EL (cell line): ENCODE measurements around the gene NUTM2G.
"Not testable (repeated sequence)": the region's sequence is repeated elsewhere in the genome, so short reads cannot be mapped to it uniquely, and the experiment has no call there.

Experiments
- DNase-seq: peaks from one replicate; pipeline ENCODE4 v3.0.0-alpha.2; 2016

Gene NUTM2G, protein sequence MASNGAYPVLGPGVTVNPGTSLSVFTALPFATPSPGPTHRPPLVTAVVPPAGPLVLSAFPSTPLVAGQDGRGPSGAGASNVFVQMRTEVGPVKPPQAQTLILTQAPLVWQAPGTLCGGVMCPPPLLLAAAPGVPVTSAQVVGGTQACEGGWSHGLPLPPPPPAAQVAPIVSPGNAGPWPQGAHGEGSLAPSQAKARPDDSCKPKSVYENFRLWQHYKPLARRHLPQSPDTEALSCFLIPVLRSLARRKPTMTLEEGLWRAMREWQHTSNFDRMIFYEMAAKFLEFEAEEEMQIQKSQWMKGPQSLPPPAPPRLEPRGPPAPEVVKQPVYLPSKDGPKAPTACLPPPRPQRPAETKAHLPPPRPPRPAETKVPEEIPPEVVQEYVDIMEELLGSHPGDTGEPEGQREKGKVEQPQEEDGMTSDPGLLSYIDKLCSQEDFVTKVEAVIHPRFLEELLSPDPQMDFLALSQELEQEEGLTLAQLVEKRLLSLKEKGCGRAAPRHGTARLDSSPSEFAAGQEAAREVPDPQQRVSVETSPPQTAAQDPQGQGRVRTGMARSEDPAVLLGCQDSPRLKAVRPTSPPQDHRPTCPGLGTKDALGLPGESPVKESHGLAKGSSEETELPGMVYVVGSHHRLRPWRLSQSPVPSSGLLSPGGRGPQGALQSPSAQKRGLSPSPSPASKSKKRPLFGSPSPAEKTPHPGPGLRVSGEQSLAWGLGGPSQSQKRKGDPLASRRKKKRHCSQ

DNA sequence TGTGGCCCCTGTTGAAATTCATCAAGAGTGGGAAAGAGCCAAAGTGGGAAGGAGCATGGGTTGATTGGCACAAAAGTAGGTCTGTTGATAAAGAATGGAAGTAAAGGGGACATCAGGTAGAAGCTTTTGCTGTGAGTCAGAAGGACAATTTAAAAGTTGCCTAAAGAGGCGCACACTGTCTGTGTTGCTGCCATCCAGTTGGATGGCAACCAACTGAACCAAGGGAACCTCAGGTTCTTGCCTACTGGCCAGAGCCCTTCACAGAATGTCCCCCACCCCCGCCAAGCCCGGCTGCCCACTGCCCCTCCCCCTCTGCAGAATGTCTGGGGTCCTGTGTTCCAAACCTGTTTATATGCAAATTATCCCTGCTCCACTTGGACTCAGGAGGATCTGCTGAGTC is at the start of gene NUTM2G:
Gene NUTM2G (plus strand): TSS at position 301 of the 400 bp plus-strand sequence. CDS start 182 bp downstream, outside the sequence.
- DNase-seq = not testable (repeated sequence)

DNA sequence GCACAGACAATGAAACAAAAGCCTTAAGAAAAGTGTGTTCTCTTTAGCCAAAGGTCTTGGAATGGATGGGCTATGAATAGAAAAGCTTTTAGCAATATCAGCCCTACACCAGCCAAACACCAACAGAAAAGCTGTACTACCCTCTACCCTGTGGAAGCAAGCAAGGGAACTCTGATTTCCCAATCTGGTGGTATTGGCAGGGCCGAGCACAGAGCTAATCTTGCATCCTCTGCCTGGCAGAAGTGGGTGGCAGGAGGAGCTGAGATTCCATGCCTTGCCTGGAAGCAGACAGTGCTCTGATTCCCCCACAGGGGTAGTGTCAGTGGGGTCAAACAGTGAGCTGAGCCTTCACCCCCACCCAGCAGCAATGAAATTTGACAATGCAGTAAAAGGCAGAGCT is 44.7 kb upstream of the NUTM2G start:
- peak; percentile 3 for DNase-seq

DNA sequence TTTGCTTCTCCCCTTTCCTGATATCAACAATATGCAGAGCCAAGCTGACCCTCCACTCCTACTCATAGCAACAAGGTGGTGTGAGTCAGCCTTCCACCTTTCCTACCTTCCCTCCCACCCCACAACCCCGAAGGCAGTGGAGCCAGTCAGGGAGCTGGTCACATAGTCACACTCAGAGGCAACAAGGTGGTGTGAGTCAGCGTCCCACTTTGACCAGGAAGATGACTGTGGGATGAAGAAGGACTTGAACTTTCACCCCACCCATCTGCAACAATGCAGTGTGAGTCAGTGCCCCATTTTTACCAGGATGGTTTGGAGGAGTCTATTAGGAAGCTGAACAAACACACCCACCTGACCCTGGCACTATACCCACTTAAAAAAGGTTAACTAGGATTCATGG is 44.2 kb upstream of the NUTM2G start:
- peak; percentile 94 for DNase-seq

DNA sequence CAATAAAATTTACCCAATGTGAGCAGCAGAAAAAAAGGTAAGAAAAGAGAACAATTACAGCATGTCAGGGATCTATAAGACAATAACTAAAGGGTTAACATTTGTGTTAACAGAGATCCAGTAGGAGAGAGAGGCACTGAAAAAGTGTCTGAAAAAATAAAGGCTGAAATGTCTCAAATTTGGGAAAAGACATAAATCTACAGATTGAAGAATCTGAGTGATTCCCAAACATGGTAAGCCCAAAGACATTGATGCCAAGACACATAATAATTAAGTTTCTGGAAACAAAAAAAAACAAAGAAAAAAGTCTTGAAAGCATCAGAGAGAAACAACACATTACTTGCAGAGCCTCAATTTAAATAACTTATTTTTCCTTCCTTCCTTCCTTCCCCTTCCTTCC is 43.2 kb upstream of the NUTM2G start:
- no peak for DNase-seq

DNA sequence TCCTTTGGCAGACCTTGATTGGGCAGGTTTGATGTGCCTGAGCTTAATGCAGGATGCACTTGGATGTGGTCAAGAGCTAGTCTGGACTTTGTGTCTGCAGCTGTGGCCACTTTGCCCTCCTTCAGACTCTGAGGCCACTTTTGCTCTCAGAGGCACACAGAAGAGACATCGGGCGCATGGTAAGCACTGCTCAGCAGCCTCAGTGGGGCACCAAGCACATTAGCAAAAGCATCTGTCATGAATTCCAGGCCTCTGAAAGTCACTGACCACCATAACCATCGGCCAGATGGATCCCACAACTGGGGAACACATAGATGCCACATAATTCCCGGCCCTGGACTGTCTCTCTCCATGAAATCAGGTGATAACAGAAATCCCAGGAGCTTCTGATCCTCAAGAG is 40.1 kb upstream of the NUTM2G start:
- no peak for DNase-seq

DNA sequence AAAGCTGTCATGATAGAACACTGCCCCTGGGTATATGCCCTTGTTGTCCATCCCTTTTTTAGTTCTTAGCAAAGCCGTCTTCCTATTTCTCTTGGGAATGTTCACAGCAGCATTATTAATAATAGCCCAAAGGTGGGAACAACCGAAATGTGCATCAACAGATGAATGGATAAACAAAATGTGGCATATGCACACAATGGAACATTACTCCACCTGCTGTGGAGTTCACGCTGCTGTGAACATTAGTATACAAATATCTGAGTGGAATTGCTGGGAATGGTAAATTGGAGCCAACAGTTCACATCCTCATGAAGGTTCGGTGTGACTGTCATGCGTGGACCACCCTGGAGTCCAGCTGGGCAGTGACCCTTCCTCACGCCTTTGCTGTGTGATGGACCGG is 36.5 kb upstream of the NUTM2G start:
- no peak for DNase-seq

DNA sequence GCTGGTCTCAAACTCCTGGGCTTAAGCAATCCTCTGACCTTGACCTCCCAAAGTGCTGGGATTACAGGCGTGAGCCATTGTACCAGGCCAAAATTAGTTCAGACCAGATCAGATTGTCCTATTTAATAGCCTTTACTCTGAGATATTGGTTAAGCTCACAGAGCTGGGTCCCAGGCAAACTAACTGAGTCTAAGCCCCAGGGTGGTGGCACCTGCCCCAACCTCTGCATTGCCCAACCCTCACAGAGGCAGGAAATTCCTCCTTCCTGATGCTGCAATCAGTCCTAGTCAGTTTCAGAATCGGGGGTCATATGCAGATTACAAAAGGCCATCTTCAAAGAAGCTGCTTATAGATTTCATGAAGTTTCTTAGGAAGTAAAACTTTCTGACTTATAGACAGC is 28.6 kb upstream of the NUTM2G start:
- DNase-seq = not testable (repeated sequence)

DNA sequence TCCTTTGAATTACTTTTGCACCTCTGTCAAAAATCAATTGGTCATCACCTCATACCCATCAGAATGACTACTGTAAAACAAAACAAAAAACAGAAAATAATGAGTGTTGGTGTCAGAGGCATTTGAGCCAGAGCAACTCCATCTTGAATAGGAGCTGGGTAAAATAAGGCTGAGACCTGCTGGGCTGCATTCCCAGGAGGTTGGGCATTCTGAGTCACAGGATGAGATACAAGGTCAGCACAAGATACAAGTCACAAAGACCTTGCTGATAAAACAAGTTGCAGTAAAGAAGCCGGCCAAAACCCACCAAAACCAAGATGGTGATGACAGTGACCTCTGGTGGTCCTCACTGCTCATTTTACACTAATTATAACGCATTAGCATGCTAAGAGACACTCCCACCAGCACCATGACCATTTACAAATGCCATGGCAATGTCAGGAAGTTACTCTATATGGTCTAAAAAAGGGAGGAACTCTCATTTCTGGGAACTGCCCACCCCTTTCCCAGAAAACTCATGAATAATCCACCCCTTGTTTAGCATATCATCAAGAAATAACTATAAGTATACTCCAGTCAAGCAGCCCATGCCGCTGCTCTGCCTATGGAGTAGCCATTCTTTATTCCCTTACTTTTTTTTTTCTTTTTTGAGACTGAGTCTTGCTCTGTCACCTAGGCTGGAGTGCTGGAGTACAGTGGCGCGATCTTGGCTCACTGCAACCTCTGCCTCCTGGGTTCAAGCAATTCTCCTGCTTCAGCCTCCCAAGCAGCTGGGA is 23.5 kb upstream of the NUTM2G start:
- not testable (repeated sequence) for DNase-seq

DNA sequence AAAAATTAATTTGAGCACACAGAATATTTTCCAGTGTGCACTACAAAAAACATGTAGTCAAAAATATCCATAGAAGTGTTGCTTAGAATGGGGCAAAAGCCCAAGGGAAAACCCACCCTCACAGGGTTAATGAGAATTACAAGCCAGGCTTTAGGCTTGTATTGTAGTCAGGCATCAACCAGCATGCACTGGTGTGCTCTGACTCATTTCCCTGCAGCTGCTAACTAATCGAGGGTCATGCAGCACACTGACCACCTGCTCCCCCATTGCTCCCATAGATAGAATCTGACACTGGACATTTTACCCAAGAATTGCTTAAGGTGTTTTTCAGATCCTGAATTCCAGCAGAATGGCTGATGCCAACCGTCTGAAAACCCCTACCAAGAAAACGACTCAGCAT is 20.2 kb upstream of the NUTM2G start:
- not testable (repeated sequence) for DNase-seq

DNA sequence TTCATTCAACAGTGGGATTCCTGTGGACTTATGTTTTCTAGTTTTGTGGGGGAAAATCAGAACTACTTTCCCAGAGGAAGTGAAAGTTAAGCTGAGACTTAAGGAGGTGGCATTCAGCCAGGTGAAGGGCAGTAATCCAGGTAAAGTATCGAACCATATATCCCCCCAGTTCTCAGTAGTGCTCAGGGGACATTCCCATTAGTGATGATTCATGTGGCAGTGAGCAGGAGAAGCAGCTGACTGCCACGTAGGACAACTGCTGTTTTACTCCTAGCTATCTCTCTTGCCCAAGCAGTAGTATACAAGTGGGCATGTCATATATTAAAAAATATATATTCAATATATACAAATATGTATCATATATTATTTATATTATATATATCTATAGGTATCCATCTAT is 13.1 kb upstream of the NUTM2G start:
- DNase-seq = not testable (repeated sequence)

DNA sequence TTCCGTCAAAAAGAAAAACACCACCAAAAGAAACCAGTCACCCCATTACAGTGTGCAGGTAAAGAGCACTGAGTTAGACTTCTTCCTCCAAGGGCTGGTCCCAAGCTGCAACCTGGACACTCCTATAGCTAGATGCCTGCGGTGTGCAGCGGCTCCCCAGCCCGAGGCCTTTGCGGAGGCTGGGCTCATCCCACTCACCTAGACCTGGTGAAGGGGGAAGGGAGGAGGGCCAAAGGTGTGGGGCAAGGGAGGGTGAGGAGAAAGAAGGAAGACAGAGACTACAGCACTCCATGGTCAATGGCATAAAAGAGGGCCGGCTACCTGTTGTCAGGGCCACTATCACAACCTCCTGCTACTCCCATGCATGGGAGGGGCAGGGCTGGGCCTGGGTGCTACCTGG is 12.1 kb upstream of the NUTM2G start:
- not testable (repeated sequence) for DNase-seq

DNA sequence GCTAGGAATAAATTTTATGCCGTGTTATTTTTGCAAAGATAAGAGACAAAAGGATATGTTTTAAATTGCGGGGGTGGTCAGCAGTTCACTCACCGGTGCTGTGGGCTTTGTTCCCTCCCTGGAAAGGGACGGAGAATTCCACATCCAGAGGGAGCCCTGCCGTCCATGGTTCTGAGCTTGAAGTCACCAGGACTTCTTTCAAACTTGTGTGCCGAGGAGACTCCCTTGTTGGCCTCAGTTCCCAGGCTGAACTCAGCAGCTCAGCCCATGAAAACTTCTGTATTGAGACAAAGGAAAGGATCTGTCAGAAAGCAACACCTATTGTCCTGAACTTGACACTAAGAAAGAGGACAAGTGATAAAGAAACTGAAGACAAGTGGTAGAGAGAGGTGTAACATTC is 10.1 kb upstream of the NUTM2G start:
- DNase-seq = not testable (repeated sequence)

DNA sequence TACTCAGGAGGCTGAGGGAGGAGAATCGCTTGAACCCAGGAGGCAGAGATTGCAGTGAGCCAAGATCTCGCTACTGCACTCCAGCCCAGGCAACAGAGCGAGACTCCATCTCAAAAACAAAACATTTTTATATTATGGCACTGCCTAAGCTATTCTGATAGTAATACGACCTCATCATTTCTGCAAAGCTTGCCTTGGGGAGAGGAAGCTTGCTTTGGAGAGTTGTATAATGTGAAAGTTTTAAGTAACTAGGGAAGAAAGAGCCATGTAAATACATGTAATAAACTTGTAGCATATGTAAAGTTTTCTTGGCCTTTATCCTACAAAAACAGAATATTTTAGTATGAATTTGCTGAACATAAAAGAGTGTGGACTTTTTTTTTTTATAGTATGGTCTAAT is 7.8 kb upstream of the NUTM2G start:
- DNase-seq = not testable (repeated sequence)

DNA sequence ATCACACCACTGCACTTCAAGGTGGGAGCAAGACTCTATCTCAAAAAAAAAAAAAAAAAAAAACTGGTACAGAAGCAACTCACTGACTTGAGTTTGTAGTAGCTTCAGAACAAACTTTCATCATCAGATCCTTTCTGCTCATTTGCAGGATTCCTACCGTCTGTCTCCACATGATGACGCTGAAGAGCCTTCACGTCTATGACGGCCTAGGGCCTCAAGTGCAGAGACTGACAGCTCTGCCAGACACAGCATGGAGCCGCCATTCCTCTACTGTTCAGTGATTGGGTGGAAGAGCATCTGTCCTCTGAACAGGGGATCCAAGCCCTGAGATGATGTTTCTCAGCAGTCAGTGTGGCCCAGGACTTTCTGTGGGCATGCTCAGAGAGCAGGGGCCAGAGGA is 3.1 kb upstream of the NUTM2G start:
- DNase-seq = not testable (repeated sequence)

DNA sequence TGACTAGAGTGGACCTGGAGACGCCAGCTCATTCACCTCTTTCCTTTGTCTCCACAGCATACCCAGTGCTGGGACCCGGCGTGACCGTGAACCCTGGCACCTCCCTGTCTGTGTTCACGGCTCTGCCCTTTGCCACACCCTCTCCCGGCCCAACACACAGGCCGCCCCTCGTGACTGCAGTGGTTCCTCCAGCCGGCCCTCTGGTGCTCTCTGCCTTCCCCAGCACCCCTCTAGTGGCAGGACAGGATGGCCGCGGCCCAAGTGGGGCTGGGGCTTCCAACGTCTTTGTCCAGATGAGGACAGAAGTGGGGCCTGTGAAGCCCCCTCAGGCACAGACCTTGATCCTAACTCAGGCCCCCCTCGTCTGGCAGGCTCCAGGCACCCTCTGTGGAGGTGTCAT is 3.0 kb downstream of the NUTM2G start:
- DNase-seq = not testable (repeated sequence)

DNA sequence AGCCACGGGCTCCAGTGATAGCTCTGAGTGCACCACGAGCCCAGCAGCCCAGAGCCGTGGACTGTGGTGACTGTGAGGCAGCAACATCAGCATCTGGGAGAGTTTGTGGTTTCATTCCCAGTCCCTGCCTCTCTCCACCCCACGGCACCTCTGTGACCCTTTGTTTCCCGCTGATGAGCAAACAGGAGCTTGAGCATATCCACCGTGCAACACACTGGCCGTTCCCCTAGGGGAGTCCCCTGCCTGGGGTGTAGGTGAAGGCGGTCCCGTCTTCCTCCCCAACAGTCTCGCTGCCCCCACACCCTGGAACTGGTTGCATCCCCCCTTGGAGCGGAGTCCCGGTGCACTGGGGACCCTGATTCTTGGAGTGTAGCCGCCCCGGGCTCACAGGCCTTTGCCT is 5.5 kb downstream of the NUTM2G start:
- not testable (repeated sequence) for DNase-seq

DNA sequence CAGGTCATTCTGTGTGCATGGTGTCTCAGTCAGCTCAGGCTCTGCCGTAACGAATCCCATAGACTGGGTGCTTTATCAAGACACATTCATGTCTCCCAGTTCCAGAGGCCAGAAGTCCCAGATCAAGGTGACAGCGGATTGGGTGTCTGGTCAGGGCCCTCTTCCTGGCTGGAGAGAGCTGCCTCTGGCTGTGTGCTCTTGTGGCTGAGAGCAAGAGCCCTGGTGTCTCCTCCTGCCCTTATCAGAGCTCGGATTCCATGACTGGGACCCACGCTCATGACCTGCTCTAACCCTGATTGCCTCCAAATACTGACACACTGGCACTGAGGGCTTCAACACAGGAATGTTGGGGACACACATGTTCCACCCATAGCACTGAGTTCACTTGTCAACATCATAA is 6.1 kb downstream of the NUTM2G start:
- not testable (repeated sequence) for DNase-seq

DNA sequence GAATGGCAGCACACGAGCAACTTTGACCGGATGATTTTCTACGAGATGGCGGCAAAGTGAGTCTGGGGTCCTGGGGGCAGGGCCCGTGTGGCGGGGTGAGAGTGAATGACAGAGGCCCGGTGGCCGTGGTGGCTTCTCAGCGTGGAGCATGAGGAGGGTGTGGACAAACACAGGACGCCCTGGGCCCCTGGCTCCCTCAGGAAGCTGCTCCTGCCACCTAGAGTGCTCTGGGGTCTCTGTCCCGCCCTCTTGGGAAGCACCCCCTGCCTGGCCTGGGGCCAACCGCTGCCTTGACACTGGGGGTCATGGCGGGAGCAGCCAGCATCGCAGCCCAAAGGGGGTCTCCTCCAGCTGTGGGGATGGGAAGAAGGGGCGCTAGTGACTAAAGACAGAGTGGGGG is 6.8 kb downstream of the NUTM2G start:
- not testable (repeated sequence) for DNase-seq

DNA sequence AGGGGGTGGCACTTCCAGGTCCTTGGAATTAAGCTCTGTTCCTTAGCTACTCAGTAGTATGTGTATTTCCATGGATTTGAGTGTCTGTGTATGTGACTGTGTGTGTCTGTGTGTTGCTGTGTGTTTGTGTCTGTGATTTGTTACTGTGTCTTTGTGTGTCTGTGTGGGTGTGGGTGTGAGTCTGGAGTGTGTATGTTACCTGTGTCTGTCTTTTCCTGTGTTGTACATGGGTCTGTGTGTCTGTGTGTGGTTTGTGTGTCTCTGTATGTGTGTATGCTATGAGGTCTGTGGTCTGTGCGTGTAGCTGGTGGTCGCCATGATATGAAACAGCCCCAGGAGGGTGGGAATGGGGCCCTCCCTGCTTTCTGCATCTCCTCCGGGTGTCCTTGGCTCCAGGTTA is 8.8 kb downstream of the NUTM2G start:
- DNase-seq = not testable (repeated sequence)

DNA sequence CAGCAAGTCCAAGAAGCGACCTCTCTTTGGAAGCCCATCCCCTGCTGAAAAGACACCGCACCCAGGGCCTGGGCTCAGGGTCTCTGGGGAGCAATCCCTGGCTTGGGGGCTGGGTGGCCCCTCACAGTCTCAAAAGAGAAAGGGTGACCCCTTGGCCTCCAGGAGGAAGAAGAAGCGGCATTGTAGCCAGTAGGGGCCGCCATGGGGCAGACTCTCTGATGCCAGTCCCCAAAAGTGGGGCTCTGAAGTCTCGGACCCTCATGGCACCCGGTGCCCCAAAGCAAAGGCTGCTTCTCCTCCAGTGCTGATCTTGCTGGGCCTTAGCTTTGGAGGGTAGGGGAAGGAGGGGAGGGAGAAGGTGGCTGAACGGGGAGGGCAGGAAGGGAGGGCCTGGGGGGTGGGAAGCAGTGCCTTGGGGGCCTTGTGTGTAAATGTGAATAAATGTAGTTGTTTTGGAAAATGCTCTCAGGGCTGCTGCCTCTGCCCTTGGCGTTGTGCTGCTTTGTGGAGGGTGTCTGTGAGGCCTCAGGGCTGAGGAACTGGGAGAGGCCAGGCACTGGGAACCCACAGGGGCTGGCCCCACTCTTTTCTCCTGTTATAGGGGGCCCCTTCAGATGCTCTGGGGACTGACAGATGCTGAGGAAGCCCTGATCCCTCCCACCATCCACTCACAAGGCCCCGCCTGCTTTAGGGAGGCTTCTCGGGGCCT is 10.5 kb downstream of the NUTM2G start:
- not testable (repeated sequence) for DNase-seq

DNA sequence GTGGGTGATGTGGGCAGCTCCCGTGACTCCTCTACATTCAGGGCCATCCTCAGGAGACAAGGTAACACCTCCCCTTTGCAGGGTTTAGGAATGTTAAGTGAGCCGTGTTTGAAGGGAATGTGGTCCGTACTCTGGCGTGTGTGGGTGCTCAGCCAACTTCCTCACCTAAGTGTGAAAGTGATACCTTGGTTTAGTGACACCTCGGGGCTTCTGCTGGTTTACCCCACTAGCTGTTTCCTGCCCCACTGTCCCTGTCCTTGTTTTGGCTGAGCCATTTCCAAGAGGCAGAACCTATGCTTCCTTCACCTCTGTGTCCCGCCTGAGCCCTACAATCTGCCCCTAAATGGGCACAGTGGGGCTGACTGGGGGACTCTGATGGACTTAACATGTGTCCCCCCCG is 12.3 kb downstream of the NUTM2G start:
- not testable (repeated sequence) for DNase-seq

DNA sequence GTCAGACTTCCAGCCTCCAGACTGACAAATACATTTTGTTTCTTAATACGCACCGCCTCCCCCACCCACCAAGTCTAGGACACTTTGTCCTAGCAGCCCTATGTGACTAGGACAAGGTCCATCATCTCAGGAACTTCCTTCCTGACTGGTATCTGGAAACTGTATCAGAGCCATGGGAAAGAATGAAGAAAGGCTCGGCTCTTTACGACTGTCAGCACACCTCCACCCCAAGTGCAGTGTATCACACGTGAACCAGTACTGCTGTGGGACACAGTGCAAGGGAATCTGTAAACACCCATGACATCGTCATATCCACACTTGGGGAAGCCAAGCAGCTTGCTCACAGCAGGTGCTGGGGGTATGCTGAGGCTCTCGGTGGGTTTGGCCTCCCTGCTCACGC is 13.0 kb downstream of the NUTM2G start:
- DNase-seq = not testable (repeated sequence)

DNA sequence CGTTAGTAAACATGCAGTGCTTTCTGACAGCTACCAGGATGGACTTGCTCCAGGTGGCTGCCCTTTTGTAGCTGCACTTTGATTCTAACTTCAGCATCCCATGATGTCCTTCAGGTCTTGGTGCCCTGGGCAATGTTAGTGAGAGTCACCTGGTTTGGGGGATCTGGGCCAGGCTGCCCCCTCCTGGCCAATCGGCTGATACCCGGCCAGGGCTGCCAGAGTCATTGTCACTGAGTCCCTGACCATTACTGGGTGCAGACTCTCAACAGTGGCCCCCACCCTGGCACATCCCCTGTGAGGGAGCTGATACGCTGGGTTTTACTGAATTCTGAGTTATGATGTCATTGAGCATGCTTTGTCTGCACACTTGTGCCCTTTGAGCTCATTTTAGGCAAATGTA is 13.5 kb downstream of the NUTM2G start:
- not testable (repeated sequence) for DNase-seq
